T47D (cell line): Measurements from ENCODE around the gene ITPRIP.

Experiments used
- DNase-seq, 2 experiments: peaks; one replicate each; pipeline versions ENCODE4 v3.0.0 to v3.0.0-alpha.2; 2011 to 2012; ENCODE audit warnings: low read depth in 1 of 2, low spot score in 1 of 2
- JUND ChIP-seq: IDR thresholded peaks from 2 replicates; pipeline ENCODE4 v1.6.1; 2012; ENCODE audit warnings: low read depth
- in situ Hi-C: cut with HindIII; loops from 2 replicates; pipeline ENCODE4 v1.10.0; 2016; ENCODE audit warnings: low sequenced_read_pairs, low pct_unique_long_range_greater_than_20kb

The ITPRIP gene

GRCh38 chr10:104351061-104351702 is 12.9 kb upstream of the ITPRIP start:
- DNase-seq = no peak
- in situ Hi-C loops = no loop called here
- TF ChIP-seq JUND = no peak

GRCh38 chr10:104350127-104350635 is 11.9 kb upstream of the ITPRIP start:
- in situ Hi-C loops = no loop called here
- no peak for TF ChIP-seq JUND
- peak in 1 of 2 experiments; percentile 70 for DNase-seq

- in situ Hi-C loops = no loop called here
- peak in 1 of 2 experiments; percentile 66 for DNase-seq
- TF ChIP-seq JUND = no peak
Observed at GRCh38 chr10:104349623-104350126, 11.4 kb upstream of the ITPRIP start.

GRCh38 chr10:104348601-104349000 is 10.3 kb upstream of the ITPRIP start:
- no peak for TF ChIP-seq JUND
- in situ Hi-C loops = no loop called here
- DNase-seq = no peak

- no peak for TF ChIP-seq JUND
- DNase-seq = no peak
- in situ Hi-C loops = no loop called here
Observed at GRCh38 chr10:104347295-104348045, 9.2 kb upstream of the ITPRIP start.

- in situ Hi-C loops = no loop called here
- no peak for DNase-seq
- no peak for TF ChIP-seq JUND
Observed at GRCh38 chr10:104345941-104346340, 7.7 kb upstream of the ITPRIP start.

GRCh38 chr10:104345515-104345914 is 7.2 kb upstream of the ITPRIP start:
- in situ Hi-C loops = no loop called here
- no peak for DNase-seq
- TF ChIP-seq JUND = no peak

GRCh38 chr10:104344219-104344618 is 6.0 kb upstream of the ITPRIP start:
- in situ Hi-C loops = no loop called here
- TF ChIP-seq JUND = no peak
- DNase-seq = no peak

GRCh38 chr10:104342941-104343411 is 4.7 kb upstream of the ITPRIP start:
- no peak for DNase-seq
- no peak for TF ChIP-seq JUND
- in situ Hi-C loops = no loop called here

GRCh38 chr10:104340641-104341040 is 2.4 kb upstream of the ITPRIP start:
- DNase-seq = no peak
- no peak for TF ChIP-seq JUND
- in situ Hi-C loops = no loop called here

GRCh38 chr10:104340111-104340526 is 1.9 kb upstream of the ITPRIP start:
- no peak for DNase-seq
- in situ Hi-C loops = no loop called here
- no peak for TF ChIP-seq JUND

GRCh38 chr10:104339469-104340110 is 1.3 kb upstream of the ITPRIP start:
- TF ChIP-seq JUND = no peak
- in situ Hi-C loops = no loop called here
- DNase-seq = peak; percentile 37 to 48
